GM19467 (cell line): ENCODE data around the gene MED29.

Source experiments
- ATAC-seq: cut with Tn5 transposase; IDR thresholded peaks from one replicate; pipeline ENCODE4 v1.9.1; 2021; ENCODE audit warnings: mild to moderate bottlenecking, moderate library complexity; ENCODE audit not compliant: unreplicated experiment

The MED29 gene

GRCh38 chr19:39426170-39426569, 35.0 kb downstream of the MED29 start:
- ATAC-seq = no peak

GRCh38 chr19:39427707-39428106, 36.5 kb downstream of the MED29 start:
- ATAC-seq = no peak

- ATAC-seq = no peak
Measured at GRCh38 chr19:39428283-39429112, 37.3 kb downstream of the MED29 start.

GRCh38 chr19:39430675-39431593, 39.8 kb downstream of the MED29 start:
- ATAC-seq = no peak

GRCh38 chr19:39432677-39433025, 41.5 kb downstream of the MED29 start:
- no peak for ATAC-seq

- no peak for ATAC-seq
Measured at GRCh38 chr19:39433480-39434079, 42.4 kb downstream of the MED29 start.

GRCh38 chr19:39434123-39435076, 43.2 kb downstream of the MED29 start:
- no peak for ATAC-seq

GRCh38 chr19:39435499-39436349, 44.5 kb downstream of the MED29 start, which contains the start of gene RPS16:
Gene RPS16 (minus strand): TSS chr19:39435949. CDS start chr19:39435895, 54 bp downstream.
- ATAC-seq = peak; percentile 82

GRCh38 chr19:39436350-39436716, 45.2 kb downstream of the MED29 start:
- no peak for ATAC-seq

GRCh38 chr19:39438270-39438934, 47.2 kb downstream of the MED29 start:
- no peak for ATAC-seq

GRCh38 chr19:39444598-39445195, 53.5 kb downstream of the MED29 start:
- no peak for ATAC-seq

- peak; percentile 80 for ATAC-seq
Measured at GRCh38 chr19:39445196-39446111, 54.3 kb downstream of the MED29 start, which contains the start of gene SUPT5H. Gene SUPT5H (plus strand): TSS chr19:39445582. CDS start chr19:39445891, 309 bp downstream.

GRCh38 chr19:39446365-39447084, 55.3 kb downstream of the MED29 start:
- ATAC-seq = no peak

- ATAC-seq = no peak
Measured at GRCh38 chr19:39448271-39448670, 57.1 kb downstream of the MED29 start.

GRCh38 chr19:39449116-39449797, 58.1 kb downstream of the MED29 start:
- ATAC-seq = no peak
